ENCODE data around the gene BTNL3.

DNA sequence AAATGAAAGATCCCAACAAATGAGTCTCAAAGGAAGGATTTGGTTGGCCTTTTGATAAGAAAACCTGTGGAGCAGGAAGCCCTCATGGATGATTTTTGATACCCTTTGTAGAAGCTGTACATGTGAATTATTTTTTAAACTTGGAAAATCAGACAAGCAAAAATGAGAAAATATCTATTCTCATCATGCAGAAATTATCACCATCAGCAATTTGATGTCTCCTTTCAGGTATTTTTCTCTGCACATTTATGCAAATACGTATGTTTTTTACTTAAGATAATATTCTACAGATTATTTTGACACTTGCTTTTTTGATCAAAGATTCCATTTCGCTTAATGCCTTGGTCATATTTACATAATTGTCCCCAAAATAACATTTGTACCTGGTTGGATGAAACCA is 58.6 kb downstream of the BTNL3 start:
- TF ChIP-seq POLR2AphosphoS5 (IDR thresholded peaks at IDR 0.05) (no peak), CTCF (IDR thresholded peaks at IDR 0.05) (no peak)
